HepG2 (cell line): ENCODE results near the gene CA10. TPM values are rescaled to one million over a fixed set of nuclear protein-coding genes. Genes with fewer than 3 reads are reported as not detected.

Experiments used
- ATAC-seq: fragments of 200-7000 bp; cut with Tn5 transposase; 3 replicates; pipeline ENCODE4 v1.9.1; 2020; ENCODE audit warnings: mild to moderate bottlenecking, moderate library complexity
- BruUV-seq: library from RNA; stranded (reverse); fragments of 400-500 nt; replicated peaks from 2 replicates; lab custom pipeline; 2021; lab: Mats Ljungman, UMichigan
- CTCF ChIA-PET: fragments of 300-600 bp; formaldehyde crosslinking; extraction: SDS; loops from one replicate; lab custom pipeline; 2021; ENCODE audit warnings: low total read pairs, inconsistent platforms, low intra/inter-chr PET ratio; lab: Yijun Ruan, JAX
- POLR2A ChIA-PET: fragments of 350-600 bp; sonication (Branson Sonifier 250); formaldehyde crosslinking; loops from one replicate; lab custom pipeline; 2020; ENCODE audit warnings: antibody characterized with exemption, inconsistent platforms; lab: Yijun Ruan, JAX
- DNase-seq: peaks from one replicate; pipeline ENCODE4 v3.0.0-alpha.2; 2015; ENCODE audit warnings: low spot score
- FAIRE-seq: peaks from 3 replicates; lab custom pipeline; 2011; peaks lifted over from hg19 to GRCh38; lab: Jason Lieb, UNC
- H2AFZ ChIP-seq: one replicate; pipeline ENCODE4 v1.6.1; 2011; ENCODE audit warnings: low read length, inconsistent platforms
- H3K27ac ChIP-seq: fragments of 300-600 bp; 3 replicates; pipeline ENCODE4 v1.8.0; 2011; ENCODE audit warnings: mixed run types, mild to moderate bottlenecking, mixed read lengths, low read length, inconsistent platforms; ENCODE audit not compliant: insufficient read depth; ENCODE audit errors: extremely low read length
- H3K27me3 ChIP-seq, 2 experiments: fragments of 200-600 bp in 1 of 2; 2 replicates in 1 of 2; 3 replicates in 1 of 2; pipeline versions ENCODE4 v1.6.0 to v1.8.0; 2011; ENCODE audit warnings: low read length in 2 of 2, mild to moderate bottlenecking in 2 of 2, moderate library complexity in 2 of 2, inconsistent platforms in 1 of 2; ENCODE audit not compliant: insufficient read depth in 2 of 2, control insufficient read depth in 1 of 2
- H3K36me3 ChIP-seq, 2 experiments: fragments of 200-600 bp in 1 of 2; replicated peaks in 1 of 2; 2 replicates in 1 of 2; 3 replicates in 1 of 2; pipeline versions ENCODE4 v1.5.1 to v1.8.0; 2011; ENCODE audit warnings: low read length in 2 of 2, inconsistent platforms in 1 of 2; ENCODE audit not compliant: insufficient read depth in 2 of 2, control insufficient read depth in 1 of 2
- H3K4me1 ChIP-seq: 2 replicates; pipeline ENCODE4 v1.5.1; 2012; ENCODE audit warnings: low read length, inconsistent platforms; ENCODE audit not compliant: insufficient read depth
- H3K4me2 ChIP-seq: 2 replicates; pipeline ENCODE4 v1.6.0; 2011; ENCODE audit warnings: low read depth, low read length, inconsistent platforms
- H3K4me3 ChIP-seq, 3 experiments: fragments of 200-600 bp in 1 of 3; sonication (generic), shearing (Covaris generic) in 1 of 3; replicated peaks in 1 of 3; 2 replicates each; pipeline ENCODE4 v1.5.1; 2011 to 2016; ENCODE audit warnings: low read length in 3 of 3, inconsistent platforms in 2 of 3, low read depth in 2 of 3, mild to moderate bottlenecking in 2 of 3, control low read depth in 1 of 3, mixed read lengths in 1 of 3; ENCODE audit not compliant: insufficient read depth in 1 of 3
- H3K79me2 ChIP-seq: one replicate; pipeline ENCODE4 v1.6.1; 2011; ENCODE audit warnings: low read length, inconsistent platforms; ENCODE audit not compliant: insufficient read depth
- H3K9ac ChIP-seq: 2 replicates; pipeline ENCODE4 v1.6.0; 2011; ENCODE audit warnings: mild to moderate bottlenecking, low read depth, low read length, inconsistent platforms; ENCODE audit not compliant: insufficient read depth
- H3K9me3 ChIP-seq: 2 replicates; pipeline ENCODE4 v1.5.1; 2012; ENCODE audit warnings: mild to moderate bottlenecking, low read length
- H4K20me1 ChIP-seq: 2 replicates; pipeline ENCODE4 v1.6.0; 2011; ENCODE audit warnings: inconsistent platforms, mild to moderate bottlenecking, low read length, moderate library complexity; ENCODE audit not compliant: insufficient read depth
- GLI4 ChIP-seq: sonication (generic); formaldehyde crosslinking; IDR thresholded peaks from 2 replicates; pipeline ENCODE4 v1.5.1; 2020; ENCODE audit warnings: missing genetic modification reagents, mild to moderate bottlenecking, moderate library complexity, borderline replicate concordance
- MNT ChIP-seq: fragments of 450-650 bp; IDR thresholded peaks from 2 replicates; pipeline ENCODE4 v1.6.1; 2016
- NFIB ChIP-seq: sonication (generic); formaldehyde crosslinking; IDR thresholded peaks from 2 replicates; pipeline ENCODE4 v1.9.0; 2021; ENCODE audit warnings: missing genetic modification reagents, mild to moderate bottlenecking, borderline replicate concordance
- PREB ChIP-seq: sonication (generic); formaldehyde crosslinking; IDR thresholded peaks from 2 replicates; pipeline ENCODE4 v1.4.0; 2020; ENCODE audit warnings: missing genetic modification reagents
- SMAD3 ChIP-seq: sonication (generic); formaldehyde crosslinking; IDR thresholded peaks from 2 replicates; pipeline ENCODE4 v1.4.0; 2020; ENCODE audit warnings: missing genetic modification reagents
- SMC3 ChIP-seq: IDR thresholded peaks from 2 replicates; pipeline ENCODE4 v1.6.1; 2011; ENCODE audit warnings: low read length, improper control_type of control experiment
- STAG1 ChIP-seq: sonication (generic); formaldehyde crosslinking; IDR thresholded peaks from 2 replicates; pipeline ENCODE4 v1.4.0; 2020; ENCODE audit warnings: missing genetic modification reagents
- ZBTB14 ChIP-seq: sonication (generic); formaldehyde crosslinking; IDR thresholded peaks from 2 replicates; pipeline ENCODE4 v1.4.0; 2020; ENCODE audit warnings: missing genetic modification reagents
- ZKSCAN1 ChIP-seq: fragments of 150-350 bp; IDR thresholded peaks from 2 replicates; pipeline ENCODE4 v1.6.1; 2014; ENCODE audit warnings: low read length
- ZNF24 ChIP-seq: fragments of 450-650 bp; IDR thresholded peaks from 2 replicates; pipeline ENCODE4 v1.6.1; 2017; ENCODE audit warnings: antibody characterized with exemption, mild to moderate bottlenecking
- ZNF33B ChIP-seq: sonication (generic); formaldehyde crosslinking; IDR thresholded peaks from 2 replicates; pipeline ENCODE4 v1.5.1; 2020; ENCODE audit warnings: mild to moderate bottlenecking, missing genetic modification reagents
- ZNF547 ChIP-seq: sonication (generic); formaldehyde crosslinking; IDR thresholded peaks from 2 replicates; pipeline ENCODE4 v1.5.1; 2020; ENCODE audit warnings: mild to moderate bottlenecking, missing genetic modification reagents
- ZNF576 ChIP-seq: sonication (generic); formaldehyde crosslinking; IDR thresholded peaks from 2 replicates; pipeline ENCODE4 v1.4.0; 2020; ENCODE audit warnings: mild to moderate bottlenecking, missing genetic modification reagents
- ZNF629 ChIP-seq: sonication (generic); formaldehyde crosslinking; conservative IDR thresholded peaks from 2 replicates; pipeline ENCODE4 v1.5.0; 2020; ENCODE audit warnings: missing genetic modification reagents
- ZNF747 ChIP-seq: sonication (generic); formaldehyde crosslinking; IDR thresholded peaks from 2 replicates; pipeline ENCODE4 v1.8.1; 2023; ENCODE audit warnings: missing genetic modification reagents, mild to moderate bottlenecking, borderline replicate concordance
- WGBS: methylation state at CpG from one replicate; pipeline ENCODE4 v1.1.6; 2017; ENCODE audit warnings: low lambda C conversion rate; 5-methylcytosine and 5-hydroxymethylcytosine counted together
- in situ Hi-C: cut with HindIII; loops from 2 replicates; pipeline ENCODE4 v1.10.0; 2017; ENCODE audit warnings: low pct_unique_long_range_greater_than_20kb; ENCODE audit not compliant: extremely low pct_ligation_motif_present
- intact Hi-C: fragments of 100-400 bp; cut with micrococcal nuclease; formaldehyde crosslinking; loops from one replicate; pipeline ENCODE4 v1.10.0; 2022; ENCODE audit not compliant: unreplicated experiment
- polyA plus RNA-seq, 8 experiments: library from polyadenylated mRNA; depleted of rRNA in 3 of 8; stranded (reverse) in 7 of 8; unstranded in 1 of 8; fragments of >200 nt; fragmentation: Illumina TruSeq in 4 of 8; extraction: Trizol in 4 of 8; gene quantifications; 2 replicates each; pipeline versions ENCODE4 v1.2.1 to v1.2.3, GENCODE V29; 2011 to 2016; ENCODE audit warnings: low read depth in 4 of 8, missing spikeins in 1 of 8, mixed read lengths in 1 of 8; ENCODE audit not compliant: insufficient read depth in 1 of 8
- total RNA-seq, 5 experiments: library from RNA; depleted of rRNA; stranded (reverse); fragments of >200 nt; fragmentation: Illumina TruSeq; extraction: Trizol; gene quantifications; 2 replicates each; pipeline ENCODE4 v1.2.3, GENCODE V29; 2016; ENCODE audit warnings: low read depth in 1 of 5

The CA10 gene
- total and polyA plus RNA-seq, 2 of the 13 experiments (the other 11 are each of a cell fraction or from before 2014, with no cell fraction given): not detected

- no peak for DNase-seq
- no TSS peak for BruUV-seq
- no peak overlapping the region for H3K9ac ChIP-seq
- WGBS: 2% methylated on average over 8 of the region's 8 CpGs
- ChIA-PET CTCF (no interaction called here), POLR2A (no interaction called here)
- H2AFZ ChIP-seq: no peak overlapping the region
- H3K27me3 ChIP-seq: peaks cover 0 to 3% of the 10 kb centered on the region in 2 experiments; a peak in 1 of 5 replicates
- H3K4me2 ChIP-seq: no peak overlapping the region
- intact Hi-C loops: no loop called here
- no peak for FAIRE-seq
- no peaks in the 10 kb centered on the region for H4K20me1 ChIP-seq
- no peaks in the 10 kb centered on the region for H3K4me1 ChIP-seq
- in situ Hi-C loops: no loop called here
- no peak for TF ChIP-seq ZNF33B
- no peak overlapping the region for H3K27ac ChIP-seq
- H3K9me3 ChIP-seq: no peaks in the 10 kb centered on the region
- ATAC-seq: no peak
- no peaks in the 10 kb centered on the region for H3K79me2 ChIP-seq
- H3K4me3 ChIP-seq: no peak overlapping the region
- H3K36me3 ChIP-seq: no peaks in the 10 kb centered on the region
Observed at GRCh38 chr17:51642029-51642428, 516.5 kb downstream of the CA10 start.

GRCh38 chr17:51640108-51640622, 518.3 kb downstream of the CA10 start:
- Histone ChIP-seq H3K27me3 (peaks cover 0 to 3% of the 10 kb centered on the region in 2 experiments; a peak in 1 of 5 replicates), H3K79me2 (no peaks in the 10 kb centered on the region), H3K27ac (no peak overlapping the region), H3K9me3 (no peaks in the 10 kb centered on the region), H3K4me1 (no peaks in the 10 kb centered on the region), H4K20me1 (no peaks in the 10 kb centered on the region), H3K4me3 (no peak overlapping the region), H2AFZ (no peak overlapping the region), H3K36me3 (no peaks in the 10 kb centered on the region), H3K9ac (no peak overlapping the region), H3K4me2 (no peak overlapping the region)
- ChIA-PET POLR2A (no interaction called here), CTCF (interaction anchor here (0.7 to 1.5 kb wide), 2 partner anchors 52 to 55 kb away, joined by 3 to 10 read pairs; no protein-coding TSS in a partner anchor)
- FAIRE-seq: peak; percentile 40
- BruUV-seq: no TSS peak
- ATAC-seq: peak; percentile 64; the same call in 2 of the 3 replicates
- intact Hi-C loops: loop anchor here (1.0 kb wide), 1 partner anchor 55 kb away; no protein-coding TSS in a partner anchor
- in situ Hi-C loops: no loop called here
- DNase-seq: peak; percentile 16
- WGBS: 24% methylated on average over 4 of the region's 4 CpGs
- peak; percentile 69; the same call in 1 of the 2 replicates for TF ChIP-seq SMC3
- TF ChIP-seq ZNF547 (CRISPR knock-in tag): no peak
- TF ChIP-seq MNT: no peak
- TF ChIP-seq ZNF629: no peak
- TF ChIP-seq ZNF747: no peak
- TF ChIP-seq NFIB: no peak
- peak; percentile 33; the same call in 1 of the 2 replicates for TF ChIP-seq STAG1 (CRISPR knock-in tag)
- no peak for TF ChIP-seq SMAD3
- TF ChIP-seq GLI4 (CRISPR knock-in tag): no peak
- no peak for TF ChIP-seq ZKSCAN1
- no peak for TF ChIP-seq PREB (CRISPR knock-in tag)
- TF ChIP-seq ZNF24: peak; percentile 83
- no peak for TF ChIP-seq ZNF576 (CRISPR knock-in tag)
- TF ChIP-seq ZBTB14 (CRISPR knock-in tag): no peak
